Measurements from ENCODE around the gene PI4KB.
"Not testable (repeated sequence)": the region's sequence is repeated elsewhere in the genome, so short reads cannot be mapped to it uniquely, and the experiment has no call there.

The PI4KB gene

DNA sequence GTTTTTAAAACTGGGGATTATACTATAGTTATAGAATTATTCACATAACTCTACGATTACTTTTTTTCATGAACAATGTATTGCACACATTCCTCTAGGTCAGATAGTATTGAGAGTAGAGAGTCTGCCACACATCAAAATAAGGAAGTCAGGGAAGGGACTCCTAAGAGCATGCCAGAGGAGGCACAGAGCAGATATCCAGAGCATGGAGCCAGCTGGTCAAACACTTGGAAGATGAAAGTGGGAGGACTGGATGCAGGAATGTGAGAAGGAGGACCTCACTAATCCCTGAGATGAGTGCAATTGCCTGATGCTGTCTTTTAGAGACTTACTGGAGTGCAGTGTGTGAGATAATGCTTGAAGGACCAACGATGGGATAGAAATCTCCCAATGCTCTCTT lies 29.5 kb upstream of the PI4KB start:
- no peaks in the 10 kb centered on the region for H3K27me3 ChIP-seq (ENCODE audit: insufficient read depth, low read length, poor library complexity, severe bottlenecking)
- H3F3A ChIP-seq (ENCODE audit: low read depth), result no peaks in the 10 kb centered on the region
- H3K4me1 ChIP-seq (ENCODE audit: insufficient read depth, low read length, poor library complexity, severe bottlenecking), result no peaks in the 10 kb centered on the region
- TF ChIP-seq, protein P1, sequence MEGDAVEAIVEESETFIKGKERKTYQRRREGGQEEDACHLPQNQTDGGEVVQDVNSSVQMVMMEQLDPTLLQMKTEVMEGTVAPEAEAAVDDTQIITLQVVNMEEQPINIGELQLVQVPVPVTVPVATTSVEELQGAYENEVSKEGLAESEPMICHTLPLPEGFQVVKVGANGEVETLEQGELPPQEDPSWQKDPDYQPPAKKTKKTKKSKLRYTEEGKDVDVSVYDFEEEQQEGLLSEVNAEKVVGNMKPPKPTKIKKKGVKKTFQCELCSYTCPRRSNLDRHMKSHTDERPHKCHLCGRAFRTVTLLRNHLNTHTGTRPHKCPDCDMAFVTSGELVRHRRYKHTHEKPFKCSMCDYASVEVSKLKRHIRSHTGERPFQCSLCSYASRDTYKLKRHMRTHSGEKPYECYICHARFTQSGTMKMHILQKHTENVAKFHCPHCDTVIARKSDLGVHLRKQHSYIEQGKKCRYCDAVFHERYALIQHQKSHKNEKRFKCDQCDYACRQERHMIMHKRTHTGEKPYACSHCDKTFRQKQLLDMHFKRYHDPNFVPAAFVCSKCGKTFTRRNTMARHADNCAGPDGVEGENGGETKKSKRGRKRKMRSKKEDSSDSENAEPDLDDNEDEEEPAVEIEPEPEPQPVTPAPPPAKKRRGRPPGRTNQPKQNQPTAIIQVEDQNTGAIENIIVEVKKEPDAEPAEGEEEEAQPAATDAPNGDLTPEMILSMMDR (conservative IDR thresholded peaks at IDR 0.05; ENCODE audit: low read length), result no peak
- TF ChIP-seq EZH2phosphoT487 (IDR thresholded peaks at IDR 0.05; ENCODE audit: borderline replicate concordance), result no peak
- H3K4me2 ChIP-seq (ENCODE audit: low read depth, low read length, poor library complexity, severe bottlenecking), result no peak overlapping the region
- no peaks in the 10 kb centered on the region for H4K20me1 ChIP-seq (ENCODE audit: insufficient read depth, low read length, poor library complexity, severe bottlenecking)
- H3K36me3 ChIP-seq (ENCODE audit: insufficient read depth, low read length), result no peaks in the 10 kb centered on the region
- no peak overlapping the region for H3K4me3 ChIP-seq (ENCODE audit: low read length, poor library complexity, severe bottlenecking)
- H3K79me2 ChIP-seq (ENCODE audit: insufficient read depth, low read length), result no peaks in the 10 kb centered on the region
- no peak overlapping the region for H3K9ac ChIP-seq (ENCODE audit: low read depth, low read length, poor library complexity, severe bottlenecking)
- no peaks in the 10 kb centered on the region for H3K9me3 ChIP-seq (ENCODE audit: insufficient read depth, low read depth, low read length)
- 0 out of 2 replicates have a peak overlapping the region, but pooled peaks have one; percentile 41 for H2AFZ ChIP-seq (ENCODE audit: low read length)
- H3K9me2 ChIP-seq (replicated peaks; ENCODE audit: low read depth, low read length), result no peaks in the 10 kb centered on the region

DNA sequence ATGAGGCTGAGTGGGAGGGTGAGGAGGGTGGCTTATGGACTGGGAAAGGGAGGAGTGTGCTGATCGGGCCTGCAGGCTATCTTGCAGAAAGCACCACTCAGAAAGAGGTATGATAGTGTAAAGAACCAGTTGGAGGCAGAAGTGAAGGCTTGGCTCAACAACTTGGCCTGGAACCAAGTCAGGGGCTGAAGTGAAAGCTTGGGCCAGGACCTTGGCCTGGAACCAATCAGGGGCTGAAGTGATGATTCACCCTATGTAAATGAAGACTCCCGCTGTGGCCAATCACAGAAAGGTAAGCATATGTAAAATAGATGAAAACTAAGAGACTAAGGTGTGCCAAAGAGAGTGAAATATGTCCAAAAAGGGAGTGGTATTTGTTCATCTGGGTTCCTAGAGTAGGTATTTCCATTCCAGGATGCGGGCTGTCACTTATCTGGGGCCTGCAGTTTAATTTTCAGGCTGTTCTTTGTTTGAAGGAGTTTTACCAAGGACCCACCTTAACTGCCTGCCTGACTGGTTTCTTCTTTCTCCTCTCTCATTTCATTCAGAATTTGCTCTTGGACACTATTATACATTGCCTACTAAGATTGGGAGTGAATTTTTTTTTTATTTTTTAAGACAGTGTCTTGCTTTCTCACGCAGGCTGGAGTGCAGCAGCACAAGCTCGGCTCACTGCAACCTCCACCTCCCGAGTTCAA lies 25.0 kb upstream of the PI4KB start:
- Histone ChIP-seq H3K9me2 (replicated peaks; ENCODE audit: low read depth, low read length) (no peaks in the 10 kb centered on the region), H3K79me2 (ENCODE audit: insufficient read depth, low read length) (no peaks in the 10 kb centered on the region), H3K4me3 (ENCODE audit: low read length, poor library complexity, severe bottlenecking) (no peak overlapping the region), H4K20me1 (ENCODE audit: insufficient read depth, low read length, poor library complexity, severe bottlenecking) (no peaks in the 10 kb centered on the region), H3K4me1 (ENCODE audit: insufficient read depth, low read length, poor library complexity, severe bottlenecking) (peaks cover 9% of the 10 kb centered on the region), H3K36me3 (ENCODE audit: insufficient read depth, low read length) (no peaks in the 10 kb centered on the region), H3F3A (ENCODE audit: low read depth) (no peaks in the 10 kb centered on the region), H3K27me3 (ENCODE audit: insufficient read depth, low read length, poor library complexity, severe bottlenecking) (no peaks in the 10 kb centered on the region), H2AFZ (ENCODE audit: low read length) (no peak overlapping the region), H3K9ac (ENCODE audit: low read depth, low read length, poor library complexity, severe bottlenecking) (no peak overlapping the region), H3K9me3 (ENCODE audit: insufficient read depth, low read depth, low read length) (no peaks in the 10 kb centered on the region), H3K4me2 (ENCODE audit: low read depth, low read length, poor library complexity, severe bottlenecking) (no peak overlapping the region)
- no peak for TF ChIP-seq EZH2phosphoT487 (IDR thresholded peaks at IDR 0.05; ENCODE audit: borderline replicate concordance)
- TF ChIP-seq, protein P1 (conservative IDR thresholded peaks at IDR 0.05; ENCODE audit: low read length), result no peak

GRCh38 chr1:151350323-151350722 lies 23.1 kb upstream of the PI4KB start:
- peaks cover 16% of the 10 kb centered on the region for H3K4me1 ChIP-seq (ENCODE audit: insufficient read depth, low read length, poor library complexity, severe bottlenecking)
- not testable (repeated sequence) for H3K4me3 ChIP-seq (ENCODE audit: low read length, poor library complexity, severe bottlenecking); H3K27me3 ChIP-seq (ENCODE audit: insufficient read depth, low read length, poor library complexity, severe bottlenecking); H3F3A ChIP-seq (ENCODE audit: low read depth); H3K9me2 ChIP-seq (replicated peaks; ENCODE audit: low read depth, low read length); H3K9me3 ChIP-seq (ENCODE audit: insufficient read depth, low read depth, low read length); H3K4me2 ChIP-seq (ENCODE audit: low read depth, low read length, poor library complexity, severe bottlenecking); H3K9ac ChIP-seq (ENCODE audit: low read depth, low read length, poor library complexity, severe bottlenecking); H2AFZ ChIP-seq (ENCODE audit: low read length); H3K36me3 ChIP-seq (ENCODE audit: insufficient read depth, low read length)
- peaks cover 11% of the 10 kb centered on the region for H4K20me1 ChIP-seq (ENCODE audit: insufficient read depth, low read length, poor library complexity, severe bottlenecking)
- peaks cover 14% of the 10 kb centered on the region for H3K79me2 ChIP-seq (ENCODE audit: insufficient read depth, low read length)

Data from Loucy (cell line).